ENCODE results near the gene ABCC1. TPM values are rescaled to one million over a fixed set of nuclear protein-coding genes. Genes with fewer than 3 reads are reported as not detected.
"Not testable (repeated sequence)": the region's sequence is repeated elsewhere in the genome, so short reads cannot be mapped to it uniquely, and the experiment has no call there.

Gene ABCC1
- total RNA-seq, 1 donor from 2014 or later: 17.0 TPM

GRCh38 chr16:16178455-16179162 is 229.2 kb downstream of the ABCC1 start:
- no peak for DNase-seq
- H3K4me3 ChIP-seq: no peak overlapping the region
- H3K9me3 ChIP-seq (replicated peaks): peaks cover 7% of the 10 kb centered on the region
- intact Hi-C loops (cut with micrococcal nuclease): no loop called here
- no peaks in the 10 kb centered on the region for H3K27me3 ChIP-seq (ENCODE audit: low read depth)
- no peak for TF ChIP-seq CTCF (IDR thresholded peaks at IDR 0.05; ENCODE audit: borderline replicate concordance)
- no peaks in the 10 kb centered on the region for H3K36me3 ChIP-seq
- no peak overlapping the region for H3K27ac ChIP-seq (replicated peaks)
- H3K4me1 ChIP-seq: peaks cover 4% of the 10 kb centered on the region

DNA sequence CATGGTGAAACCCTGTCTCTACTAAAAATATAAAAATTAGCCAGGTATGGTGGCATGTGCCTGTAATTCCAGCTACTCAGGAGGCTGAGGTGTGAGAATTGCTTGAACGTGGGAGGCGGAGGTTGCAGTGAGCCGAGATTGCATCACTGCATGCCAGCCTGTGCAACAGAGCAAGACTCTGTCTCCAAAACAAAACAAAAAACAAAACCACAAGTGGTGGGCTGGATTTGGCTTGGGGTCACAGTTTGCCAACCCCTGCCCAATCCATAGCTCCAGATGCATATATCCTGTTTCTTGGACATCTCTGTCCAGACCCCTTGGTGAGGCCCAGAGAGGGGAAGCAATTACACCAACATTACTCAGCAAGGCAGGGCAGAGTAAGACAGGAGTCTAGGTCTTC is 232.3 kb downstream of the ABCC1 start:
- H3K4me1 ChIP-seq; H3K4me3 ChIP-seq; DNase-seq; intact Hi-C loops (cut with micrococcal nuclease); H3K36me3 ChIP-seq; H3K27me3 ChIP-seq (ENCODE audit: low read depth); H3K9me3 ChIP-seq (replicated peaks); H3K27ac ChIP-seq (replicated peaks): not testable (repeated sequence)

GRCh38 chr16:16182918-16183317 is 233.5 kb downstream of the ABCC1 start:
- Histone ChIP-seq H3K27me3 (ENCODE audit: low read depth) (no peaks in the 10 kb centered on the region), H3K4me3 (no peak overlapping the region), H3K27ac (replicated peaks) (no peak overlapping the region), H3K9me3 (replicated peaks) (no peaks in the 10 kb centered on the region), H3K4me1 (peaks cover 4% of the 10 kb centered on the region), H3K36me3 (no peaks in the 10 kb centered on the region)
- no peak for DNase-seq
- intact Hi-C loops (cut with micrococcal nuclease): no loop called here
- TF ChIP-seq CTCF (IDR thresholded peaks at IDR 0.05; ENCODE audit: borderline replicate concordance): no peak

- no peak for DNase-seq
- Histone ChIP-seq H3K36me3 (no peaks in the 10 kb centered on the region), H3K4me1 (peaks cover 4% of the 10 kb centered on the region), H3K9me3 (replicated peaks) (no peaks in the 10 kb centered on the region), H3K27ac (replicated peaks) (no peak overlapping the region), H3K4me3 (no peak overlapping the region), H3K27me3 (ENCODE audit: low read depth) (peaks cover 2% of the 10 kb centered on the region)
- intact Hi-C loops (cut with micrococcal nuclease): no loop called here
- TF ChIP-seq CTCF (IDR thresholded peaks at IDR 0.05; ENCODE audit: borderline replicate concordance): no peak
These were observed 234.1 kb downstream of the ABCC1 start for GRCh38 chr16:16183562-16183961.

- Histone ChIP-seq H3K9me3 (replicated peaks) (no peaks in the 10 kb centered on the region), H3K36me3 (no peaks in the 10 kb centered on the region), H3K4me1 (peaks cover 4% of the 10 kb centered on the region), H3K4me3 (no peak overlapping the region), H3K27me3 (ENCODE audit: low read depth) (peaks cover 4% of the 10 kb centered on the region), H3K27ac (replicated peaks) (no peak overlapping the region)
- DNase-seq: no peak
- no peak for TF ChIP-seq CTCF (IDR thresholded peaks at IDR 0.05; ENCODE audit: borderline replicate concordance)
- intact Hi-C loops (cut with micrococcal nuclease): no loop called here
These were observed 235.2 kb downstream of the ABCC1 start for GRCh38 chr16:16184594-16184993.

DNA sequence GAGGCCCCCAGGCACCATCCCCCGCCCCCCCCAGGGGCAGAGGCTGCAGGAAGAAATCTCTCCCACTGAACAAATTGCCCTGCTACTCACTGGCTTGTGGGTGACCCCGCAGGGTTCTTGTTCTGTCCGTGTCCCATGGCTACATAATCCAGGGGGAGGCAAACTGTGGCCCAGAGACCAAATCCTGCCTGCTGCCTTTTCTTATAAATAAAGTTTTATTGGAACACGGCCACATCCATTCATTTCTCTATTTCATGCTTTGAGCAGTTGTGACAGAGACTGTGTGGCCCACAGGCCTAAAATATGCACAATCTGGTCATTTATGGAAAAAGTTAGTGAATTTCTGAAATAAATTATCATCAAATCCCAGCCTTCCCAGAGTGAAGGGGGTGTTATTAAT is 235.7 kb downstream of the ABCC1 start:
- no peak for TF ChIP-seq CTCF (IDR thresholded peaks at IDR 0.05; ENCODE audit: borderline replicate concordance)
- Histone ChIP-seq H3K4me3 (no peak overlapping the region), H3K4me1 (peaks cover 4% of the 10 kb centered on the region), H3K9me3 (replicated peaks) (no peaks in the 10 kb centered on the region), H3K27ac (replicated peaks) (no peak overlapping the region), H3K27me3 (ENCODE audit: low read depth) (peaks cover 4% of the 10 kb centered on the region), H3K36me3 (no peaks in the 10 kb centered on the region)
- intact Hi-C loops (cut with micrococcal nuclease): no loop called here
- DNase-seq: no peak

Measured in left ventricle myocardium inferior (tissue), 1 donor.